ENCODE results near the gene SLC38A9.

- TF ChIP-seq CTCF (IDR thresholded peaks at IDR 0.05) (no peak), EZH2 (IDR thresholded peaks at IDR 0.05; ENCODE audit: borderline replicate concordance, insufficient read depth, low read depth, low read length, poor library complexity, severe bottlenecking) (no peak)
Observed at GRCh38 chr5:55708732-55709131, 3.4 kb downstream of the SLC38A9 start.

Measured in B cell (primary cell).